GM18951 (cell line): Measurements from ENCODE around the gene LRRC63.
"Not testable (repeated sequence)": the region's sequence is repeated elsewhere in the genome, so short reads cannot be mapped to it uniquely, and the experiment has no call there.

Experiments used
- POLR2A ChIP-seq: IDR thresholded peaks from 4 replicates; pipeline ENCODE4 v1.6.1; 2011; ENCODE audit warnings: mild to moderate bottlenecking; ENCODE audit not compliant: insufficient read length, insufficient read depth; ENCODE audit errors: extremely low read depth
- in situ Hi-C: fragments of 300-500 bp; cut with MboI; formaldehyde crosslinking; loops from one replicate; pipeline ENCODE4 v1.12.0; 2022; ENCODE audit warnings: low sequenced_read_pairs, mixed read lengths, inconsistent platforms; ENCODE audit not compliant: unreplicated experiment

LRRC63 gene

GRCh38 chr13:46184277-46184699, 27.4 kb upstream of the LRRC63 start:
- no peak for TF ChIP-seq POLR2A

GRCh38 chr13:46185634-46186033, 26.1 kb upstream of the LRRC63 start:
- TF ChIP-seq POLR2A: no peak
- in situ Hi-C loops: no loop called here

More at GRCh38 chr13:46184277-46184699, 27.4 kb upstream of the LRRC63 start:
- in situ Hi-C loops: no loop called here

- in situ Hi-C loops: no loop called here
- TF ChIP-seq POLR2A: no peak
These were observed 19.3 kb upstream of the LRRC63 start for GRCh38 chr13:46192412-46192811.

GRCh38 chr13:46195016-46195415, 16.7 kb upstream of the LRRC63 start:
- TF ChIP-seq POLR2A: no peak
- in situ Hi-C loops: no loop called here

GRCh38 chr13:46197299-46198048, 14.3 kb upstream of the LRRC63 start:
- in situ Hi-C loops: no loop called here
- TF ChIP-seq POLR2A: no peak

- in situ Hi-C loops: no loop called here
- TF ChIP-seq POLR2A: no peak
These were observed 13.0 kb upstream of the LRRC63 start for GRCh38 chr13:46198696-46199193.

GRCh38 chr13:46202188-46202795, 9.4 kb upstream of the LRRC63 start:
- in situ Hi-C loops: no loop called here
- no peak for TF ChIP-seq POLR2A

- no peak for TF ChIP-seq POLR2A
- in situ Hi-C loops: no loop called here
These were observed 8.8 kb upstream of the LRRC63 start for GRCh38 chr13:46202966-46203365.

- in situ Hi-C loops: no loop called here
These were observed 5.6 kb upstream of the LRRC63 start for GRCh38 chr13:46206143-46206542.

GRCh38 chr13:46207828-46208227, 3.9 kb upstream of the LRRC63 start:
- no peak for TF ChIP-seq POLR2A
- in situ Hi-C loops: no loop called here

More at GRCh38 chr13:46206143-46206542, 5.6 kb upstream of the LRRC63 start:
- no peak for TF ChIP-seq POLR2A

GRCh38 chr13:46210362-46211083, 1.2 kb upstream of the LRRC63 start:
- in situ Hi-C loops: no loop called here
- TF ChIP-seq POLR2A: no peak

GRCh38 chr13:46211116-46211482, 629 bp upstream of the LRRC63 start:
- in situ Hi-C loops: no loop called here
- no peak for TF ChIP-seq POLR2A

GRCh38 chr13:46213242-46213641, 1.5 kb downstream of the LRRC63 start:
- no peak for TF ChIP-seq POLR2A
- in situ Hi-C loops: no loop called here

- in situ Hi-C loops: not testable (repeated sequence)
These were observed 3.0 kb downstream of the LRRC63 start for GRCh38 chr13:46214741-46215140.

GRCh38 chr13:46220234-46220633, 8.5 kb downstream of the LRRC63 start:
- in situ Hi-C loops: not testable (repeated sequence)
